GM10266 (cell line): ENCODE data around the gene ARFGEF2.

Experiments used
- DNase-seq: peaks from one replicate; pipeline ENCODE4 v3.0.0; 2012; ENCODE audit errors: extremely low spot score
- CTCF ChIP-seq: IDR thresholded peaks from 2 replicates; pipeline ENCODE4 v1.5.1; 2012; ENCODE audit warnings: mild to moderate bottlenecking, low read depth; ENCODE audit not compliant: control insufficient read depth, insufficient read depth; ENCODE audit errors: missing control alignments

Gene ARFGEF2

GRCh38 chr20:48909910-48910309, 11.6 kb upstream of the ARFGEF2 start:
- no peak for TF ChIP-seq CTCF
- DNase-seq, result no peak

GRCh38 chr20:48910347-48910781, 11.1 kb upstream of the ARFGEF2 start:
- no peak for TF ChIP-seq CTCF
- DNase-seq, result no peak

- no peak for DNase-seq
- no peak for TF ChIP-seq CTCF
Observed at GRCh38 chr20:48912065-48912464, 9.4 kb upstream of the ARFGEF2 start.

GRCh38 chr20:48916699-48917098, 4.8 kb upstream of the ARFGEF2 start:
- DNase-seq, result no peak
- no peak for TF ChIP-seq CTCF

GRCh38 chr20:48919336-48919881, 2.1 kb upstream of the ARFGEF2 start:
- DNase-seq, result no peak
- no peak for TF ChIP-seq CTCF

- DNase-seq, result no peak
- TF ChIP-seq CTCF, result no peak
Observed at GRCh38 chr20:48919882-48920526, 1.5 kb upstream of the ARFGEF2 start.

GRCh38 chr20:48920527-48921167, 864 bp upstream of the ARFGEF2 start:
- no peak for DNase-seq
- no peak for TF ChIP-seq CTCF
